Neural cell (in vitro differentiated cells): ENCODE results near the gene ITFG1.
"Not testable (repeated sequence)": the region's sequence is repeated elsewhere in the genome, so short reads cannot be mapped to it uniquely, and the experiment has no call there.

Source experiments
- EZH2 ChIP-seq: fragments of 200-600, 300-800 bp; shearing (Covaris generic), sonication (generic); IDR thresholded peaks from 2 replicates; pipeline ENCODE4 v1.6.1; 2014; ENCODE audit warnings: antibody characterized with exemption, low read length, borderline replicate concordance, mild to moderate bottlenecking; ENCODE audit not compliant: insufficient read depth, poor library complexity, severe bottlenecking
- POLR2AphosphoS5 ChIP-seq: IDR thresholded peaks from 2 replicates; pipeline ENCODE4 v1.6.1; 2012
- SMC3 ChIP-seq: fragments of 450-650 bp; conservative IDR thresholded peaks from 2 replicates; pipeline ENCODE4 v1.6.1; 2014; ENCODE audit warnings: antibody characterized with exemption, mild to moderate bottlenecking, moderate library complexity; ENCODE audit not compliant: poor library complexity
- TAF1 ChIP-seq: IDR thresholded peaks from 2 replicates; pipeline ENCODE4 v1.6.1; 2012; ENCODE audit warnings: low read depth
- TF ChIP-seq, protein P1 (sequence below): fragments of 450-650 bp; IDR thresholded peaks from 2 replicates; pipeline ENCODE4 v1.5.1; 2014; ENCODE audit warnings: antibody characterized with exemption, mild to moderate bottlenecking, moderate library complexity; ENCODE audit not compliant: poor library complexity, severe bottlenecking
- TF ChIP-seq, protein P2 (sequence below): IDR thresholded peaks from 2 replicates; pipeline ENCODE4 v1.6.1; 2012; ENCODE audit warnings: borderline replicate concordance

DNA sequence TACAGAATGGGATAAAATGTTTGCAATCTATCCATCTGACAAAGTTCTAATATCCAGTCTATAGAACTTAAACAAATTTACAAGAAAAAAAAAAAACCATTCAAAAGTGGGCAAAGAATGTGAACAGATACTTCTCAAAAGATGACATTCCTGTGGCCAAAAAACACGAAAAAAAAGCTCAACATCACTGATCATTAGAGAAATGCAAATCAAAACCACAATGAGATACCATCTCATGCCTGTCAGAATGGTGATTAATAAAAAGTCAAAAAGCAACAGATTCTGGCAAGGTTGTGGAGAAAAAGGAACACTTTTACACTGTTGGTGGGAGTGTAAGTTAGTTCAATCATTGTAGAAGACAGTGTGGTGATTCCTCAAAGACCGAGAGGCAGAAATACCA is 26.6 kb downstream of the ITFG1 start:
- TF ChIP-seq POLR2AphosphoS5, EZH2, TAF1, SMC3: not testable (repeated sequence)
- TF ChIP-seq, protein P1, sequence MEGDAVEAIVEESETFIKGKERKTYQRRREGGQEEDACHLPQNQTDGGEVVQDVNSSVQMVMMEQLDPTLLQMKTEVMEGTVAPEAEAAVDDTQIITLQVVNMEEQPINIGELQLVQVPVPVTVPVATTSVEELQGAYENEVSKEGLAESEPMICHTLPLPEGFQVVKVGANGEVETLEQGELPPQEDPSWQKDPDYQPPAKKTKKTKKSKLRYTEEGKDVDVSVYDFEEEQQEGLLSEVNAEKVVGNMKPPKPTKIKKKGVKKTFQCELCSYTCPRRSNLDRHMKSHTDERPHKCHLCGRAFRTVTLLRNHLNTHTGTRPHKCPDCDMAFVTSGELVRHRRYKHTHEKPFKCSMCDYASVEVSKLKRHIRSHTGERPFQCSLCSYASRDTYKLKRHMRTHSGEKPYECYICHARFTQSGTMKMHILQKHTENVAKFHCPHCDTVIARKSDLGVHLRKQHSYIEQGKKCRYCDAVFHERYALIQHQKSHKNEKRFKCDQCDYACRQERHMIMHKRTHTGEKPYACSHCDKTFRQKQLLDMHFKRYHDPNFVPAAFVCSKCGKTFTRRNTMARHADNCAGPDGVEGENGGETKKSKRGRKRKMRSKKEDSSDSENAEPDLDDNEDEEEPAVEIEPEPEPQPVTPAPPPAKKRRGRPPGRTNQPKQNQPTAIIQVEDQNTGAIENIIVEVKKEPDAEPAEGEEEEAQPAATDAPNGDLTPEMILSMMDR = not testable (repeated sequence)
- TF ChIP-seq, protein P2, sequence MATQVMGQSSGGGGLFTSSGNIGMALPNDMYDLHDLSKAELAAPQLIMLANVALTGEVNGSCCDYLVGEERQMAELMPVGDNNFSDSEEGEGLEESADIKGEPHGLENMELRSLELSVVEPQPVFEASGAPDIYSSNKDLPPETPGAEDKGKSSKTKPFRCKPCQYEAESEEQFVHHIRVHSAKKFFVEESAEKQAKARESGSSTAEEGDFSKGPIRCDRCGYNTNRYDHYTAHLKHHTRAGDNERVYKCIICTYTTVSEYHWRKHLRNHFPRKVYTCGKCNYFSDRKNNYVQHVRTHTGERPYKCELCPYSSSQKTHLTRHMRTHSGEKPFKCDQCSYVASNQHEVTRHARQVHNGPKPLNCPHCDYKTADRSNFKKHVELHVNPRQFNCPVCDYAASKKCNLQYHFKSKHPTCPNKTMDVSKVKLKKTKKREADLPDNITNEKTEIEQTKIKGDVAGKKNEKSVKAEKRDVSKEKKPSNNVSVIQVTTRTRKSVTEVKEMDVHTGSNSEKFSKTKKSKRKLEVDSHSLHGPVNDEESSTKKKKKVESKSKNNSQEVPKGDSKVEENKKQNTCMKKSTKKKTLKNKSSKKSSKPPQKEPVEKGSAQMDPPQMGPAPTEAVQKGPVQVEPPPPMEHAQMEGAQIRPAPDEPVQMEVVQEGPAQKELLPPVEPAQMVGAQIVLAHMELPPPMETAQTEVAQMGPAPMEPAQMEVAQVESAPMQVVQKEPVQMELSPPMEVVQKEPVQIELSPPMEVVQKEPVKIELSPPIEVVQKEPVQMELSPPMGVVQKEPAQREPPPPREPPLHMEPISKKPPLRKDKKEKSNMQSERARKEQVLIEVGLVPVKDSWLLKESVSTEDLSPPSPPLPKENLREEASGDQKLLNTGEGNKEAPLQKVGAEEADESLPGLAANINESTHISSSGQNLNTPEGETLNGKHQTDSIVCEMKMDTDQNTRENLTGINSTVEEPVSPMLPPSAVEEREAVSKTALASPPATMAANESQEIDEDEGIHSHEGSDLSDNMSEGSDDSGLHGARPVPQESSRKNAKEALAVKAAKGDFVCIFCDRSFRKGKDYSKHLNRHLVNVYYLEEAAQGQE = not testable (repeated sequence)
